Activated naive CD4-positive, alpha-beta T cell treated with anti-CD3 and anti-CD28 coated beads, Interleukin-2, amount 50 U/mL, for 72 hours (primary cell): ENCODE measurements around the gene LRBA. TPM values are rescaled to one million over a fixed set of nuclear protein-coding genes. Genes with fewer than 3 reads are reported as not detected.
"Not testable (repeated sequence)": the region's sequence is repeated elsewhere in the genome, so short reads cannot be mapped to it uniquely, and the experiment has no call there.

ENCODE experiments used
- ATAC-seq, 2 donors: fragments of 150-1000 bp; cut with Tn5 transposase; 2 replicates each; pipeline ENCODE4 v1.10.0; 2021; ENCODE audit warnings: mild to moderate bottlenecking in 2 of 2, moderate library complexity in 2 of 2
- DNase-seq, 2 donors: peaks; one replicate each; pipeline ENCODE4 v3.0.0; 2021 to 2022; ENCODE audit warnings: low spot score in 2 of 2
- H3K27ac Mint-ChIP-seq, 2 donors: one replicate each; pipeline ENCODE4 v1.8.0; 2022; ENCODE audit warnings: mild to moderate bottlenecking in 2 of 2, mixed read lengths in 2 of 2
- H3K36me3 Mint-ChIP-seq, 2 donors: one replicate each; pipeline ENCODE4 v1.8.0; 2022; ENCODE audit warnings: mixed read lengths in 2 of 2
- H3K9me3 Mint-ChIP-seq, 2 donors: one replicate each; pipeline ENCODE4 v1.8.0; 2022; ENCODE audit warnings: mixed read lengths in 2 of 2
- total RNA-seq, 2 donors: library from RNA; stranded (reverse); gene quantifications; one replicate each; pipeline ENCODE4 v1.2.3, GENCODE V29; 2022

Gene LRBA
- total RNA-seq, 2 donors from 2014 or later = 72.0 to 77.9 TPM

DNA sequence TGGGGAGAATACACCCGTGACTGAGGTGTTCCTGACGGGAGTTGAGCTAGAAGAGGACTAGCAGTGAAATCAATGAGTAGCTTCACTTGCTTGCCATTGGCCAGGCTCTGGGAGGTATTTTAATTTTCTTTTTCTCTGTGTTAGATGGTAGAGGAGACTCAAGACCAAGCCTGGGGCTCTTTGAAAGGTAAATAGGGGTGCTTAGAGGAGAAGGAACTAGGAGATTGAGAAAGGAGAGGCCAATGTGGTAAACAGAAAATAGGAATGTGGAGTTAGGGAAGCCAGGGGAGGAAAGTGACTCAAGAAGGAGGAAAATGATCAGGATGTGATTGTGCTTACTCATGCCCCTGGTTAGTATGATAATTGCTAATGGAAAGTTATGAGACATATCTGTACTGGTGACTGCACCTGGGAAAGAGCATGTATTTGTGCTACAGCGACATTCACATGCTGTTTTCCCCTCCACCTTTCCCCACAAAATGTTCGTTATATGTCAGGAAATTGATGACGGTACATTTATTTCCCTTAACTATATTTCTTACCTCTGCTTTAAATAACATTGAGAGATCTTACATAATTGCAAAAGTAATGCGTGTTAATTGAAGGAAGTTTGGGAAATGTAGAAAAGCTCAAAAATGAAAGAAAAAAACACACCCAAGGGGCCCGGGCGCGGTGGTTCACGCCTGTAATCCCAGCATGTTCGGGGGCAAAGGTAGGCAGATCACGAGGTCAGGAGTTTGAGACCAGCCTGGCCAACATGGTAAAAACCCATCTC, 16.9 kb upstream of the LRBA start:
- peak; percentile 77 to 85 for ATAC-seq
- H3K9me3 Mint-ChIP-seq = peaks cover 0 to 7% of the 10 kb centered on the region in 2 donors
- H3K27ac Mint-ChIP-seq = peak overlapping the region; percentile 83 to 96
- peaks cover 0 to 7% of the 10 kb centered on the region in 2 donors for H3K36me3 Mint-ChIP-seq
- DNase-seq = peak in 1 of 2 donors; percentile 23

GRCh38 chr4:151029537-151029936, 14.5 kb upstream of the LRBA start:
- DNase-seq = peak in 1 of 2 donors; percentile 41
- H3K27ac Mint-ChIP-seq = peak overlapping the region; percentile 62 to 83
- ATAC-seq = peak in 1 of 2 donors; percentile 50

GRCh38 chr4:151029006-151029405, 13.9 kb upstream of the LRBA start:
- not testable (repeated sequence) for DNase-seq, H3K9me3 Mint-ChIP-seq, ATAC-seq
- peaks cover 0 to 12% of the 10 kb centered on the region in 2 donors for H3K36me3 Mint-ChIP-seq
- H3K27ac Mint-ChIP-seq = peak overlapping the region in 1 of 2 donors; percentile 55

More at GRCh38 chr4:151029537-151029936, 14.5 kb upstream of the LRBA start:
- peaks cover 0 to 12% of the 10 kb centered on the region in 2 donors for H3K36me3 Mint-ChIP-seq
- H3K9me3 Mint-ChIP-seq = peaks cover 0 to 7% of the 10 kb centered on the region in 2 donors

DNA sequence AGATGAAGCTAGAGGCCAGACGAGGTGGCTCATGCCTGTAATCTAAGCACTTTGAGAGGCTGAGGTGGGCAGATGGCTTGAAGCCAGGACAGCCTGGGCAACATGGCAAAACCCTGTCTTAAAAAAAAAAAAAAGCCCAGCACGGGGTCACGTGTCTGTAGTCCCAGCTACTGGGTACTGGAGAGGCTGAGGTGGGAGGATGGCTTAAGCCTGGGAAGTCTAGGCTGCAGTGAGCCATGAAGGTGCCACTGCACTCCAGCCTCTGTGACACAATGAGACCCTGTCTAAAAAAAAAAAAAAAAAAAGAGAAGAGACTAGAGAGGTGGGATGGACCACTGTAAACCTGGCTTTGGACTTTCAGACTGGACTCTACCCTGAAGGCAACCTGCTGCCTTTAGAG, 10.7 kb upstream of the LRBA start:
- DNase-seq = no peak
- ATAC-seq = no peak
- H3K27ac Mint-ChIP-seq = no peak overlapping the region
- H3K9me3 Mint-ChIP-seq = peaks cover 0 to 7% of the 10 kb centered on the region in 2 donors
- peaks cover 0 to 12% of the 10 kb centered on the region in 2 donors for H3K36me3 Mint-ChIP-seq

DNA sequence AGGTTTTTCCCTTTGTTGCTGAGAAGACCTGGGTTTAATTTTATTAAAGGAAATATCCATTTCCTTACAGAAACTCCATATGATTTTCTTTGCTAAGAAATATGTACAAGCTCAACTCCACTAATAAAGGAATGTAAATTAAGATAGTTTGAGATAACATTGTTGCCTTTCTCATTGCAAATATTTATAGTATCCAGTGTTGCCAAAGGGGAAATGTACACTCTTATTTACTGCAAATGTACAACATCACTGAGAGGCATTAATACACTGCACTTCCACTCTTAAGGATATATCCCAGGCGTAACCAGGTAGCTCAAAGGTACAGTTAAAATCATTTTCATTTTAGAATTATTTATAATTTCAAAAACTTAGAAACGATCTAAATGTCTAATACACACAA, 7.5 kb upstream of the LRBA start:
- ATAC-seq (no peak), DNase-seq (no peak)
- Mint-ChIP-seq H3K9me3 (peaks cover 0 to 5% of the 10 kb centered on the region in 2 donors), H3K36me3 (peaks cover 0 to 11% of the 10 kb centered on the region in 2 donors), H3K27ac (no peak overlapping the region)

DNA sequence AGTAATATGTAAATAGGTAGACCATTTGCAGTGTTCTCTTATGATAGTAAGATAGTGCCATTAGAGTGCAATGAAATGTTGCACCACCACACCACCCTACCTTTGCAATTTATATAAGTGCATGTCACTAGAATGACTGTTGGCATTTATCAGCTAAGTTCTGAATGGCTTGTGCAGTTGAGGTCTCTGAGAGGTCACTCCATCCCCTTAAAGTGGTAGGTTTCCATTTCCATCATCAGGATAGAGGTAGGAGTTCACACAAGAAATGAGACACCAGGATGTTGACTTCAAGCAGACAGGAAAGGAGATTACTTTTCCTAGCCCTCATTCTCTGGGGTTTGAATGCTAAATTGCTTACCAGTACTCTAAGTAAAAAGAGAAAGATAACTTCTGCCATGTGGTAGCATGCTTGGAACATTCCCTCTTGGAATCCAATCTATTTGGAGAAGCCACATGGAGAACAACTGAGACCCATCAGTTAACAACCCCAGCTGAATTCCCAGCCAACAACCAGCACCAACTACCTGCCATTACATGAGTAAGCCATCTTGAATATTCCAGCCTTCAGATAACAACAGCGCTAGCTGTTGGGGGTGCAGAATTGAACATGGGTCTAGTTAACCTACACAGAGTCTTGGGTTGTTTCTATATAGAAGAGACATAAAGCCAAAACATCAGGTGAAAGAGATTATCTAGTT, 6.7 kb upstream of the LRBA start:
- Mint-ChIP-seq H3K27ac (no peak overlapping the region), H3K36me3 (peaks cover 0 to 5% of the 10 kb centered on the region in 2 donors), H3K9me3 (no peaks in the 10 kb centered on the region)
- ATAC-seq = no peak
- no peak for DNase-seq

- ATAC-seq = peak; percentile 77 to 84
- no peaks in the 10 kb centered on the region for H3K9me3 Mint-ChIP-seq
- peaks cover 20 to 28% of the 10 kb centered on the region in 2 donors for H3K36me3 Mint-ChIP-seq
- peak; percentile 85 to 89 for DNase-seq
- peak overlapping the region; percentile 91 to 99 for H3K27ac Mint-ChIP-seq
These were observed 619 bp upstream of the LRBA start for GRCh38 chr4:151015459-151016347.

DNA sequence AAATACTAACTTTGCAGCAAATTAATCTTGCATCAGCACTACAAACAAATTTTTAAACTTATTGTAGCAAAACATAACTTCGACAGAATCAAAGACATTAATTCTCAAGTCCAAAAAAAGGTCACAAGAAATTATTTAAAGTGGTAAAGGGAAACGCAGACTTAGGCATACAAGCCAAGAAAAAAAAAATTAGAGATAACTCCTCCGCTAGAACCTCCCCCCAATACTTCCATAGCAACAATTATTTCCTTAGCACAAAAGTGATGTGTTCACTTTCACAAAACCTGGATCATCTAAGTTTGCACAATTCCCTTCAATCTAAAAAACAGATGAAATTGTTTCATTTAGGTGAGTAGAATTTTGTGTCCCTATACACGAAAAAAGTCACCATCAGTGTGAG, 1.1 kb downstream of the LRBA start:
- H3K9me3 Mint-ChIP-seq = no peaks in the 10 kb centered on the region
- no peak for ATAC-seq
- peaks cover 20 to 33% of the 10 kb centered on the region in 2 donors for H3K36me3 Mint-ChIP-seq
- H3K27ac Mint-ChIP-seq = peak overlapping the region; percentile 91 to 99
- DNase-seq = no peak

- H3K36me3 Mint-ChIP-seq = peaks cover 20 to 33% of the 10 kb centered on the region in 2 donors
These were observed 1.6 kb downstream of the LRBA start for GRCh38 chr4:151013491-151013890.

GRCh38 chr4:151012820-151013219, 2.3 kb downstream of the LRBA start:
- Mint-ChIP-seq H3K9me3 (no peaks in the 10 kb centered on the region), H3K27ac (peak overlapping the region; percentile 11 to 91), H3K36me3 (peaks cover 20 to 33% of the 10 kb centered on the region in 2 donors)
- ATAC-seq (no peak), DNase-seq (peak in 1 of 2 donors; percentile 60)

More at GRCh38 chr4:151013491-151013890, 1.6 kb downstream of the LRBA start:
- ATAC-seq (no peak), DNase-seq (no peak)
- peak overlapping the region; percentile 11 to 91 for H3K27ac Mint-ChIP-seq
- no peaks in the 10 kb centered on the region for H3K9me3 Mint-ChIP-seq

GRCh38 chr4:151012376-151012775, 2.7 kb downstream of the LRBA start:
- H3K27ac Mint-ChIP-seq = peak overlapping the region in 1 of 2 donors; percentile 6
- H3K9me3 Mint-ChIP-seq = no peaks in the 10 kb centered on the region
- peaks cover 20 to 33% of the 10 kb centered on the region in 2 donors for H3K36me3 Mint-ChIP-seq
- DNase-seq (no peak), ATAC-seq (no peak)

DNA sequence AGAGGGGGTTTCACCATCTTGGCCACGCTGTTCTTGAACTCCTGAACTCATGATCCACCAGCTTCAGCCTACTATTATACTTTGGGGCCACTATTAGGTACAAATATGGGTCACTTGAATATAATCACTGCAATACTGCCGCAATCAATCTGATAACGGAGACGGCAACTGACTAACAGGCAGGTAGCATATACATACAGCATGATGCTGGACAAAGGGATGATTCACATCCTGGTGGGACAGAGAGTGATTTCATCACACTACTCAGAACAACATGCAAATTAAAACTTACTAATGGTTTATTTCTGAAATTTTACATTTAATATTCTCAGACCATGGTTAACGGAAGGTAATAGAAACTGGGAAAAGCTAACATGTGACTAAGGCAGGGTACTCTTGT, 10.9 kb downstream of the LRBA start:
- DNase-seq = no peak
- ATAC-seq = peak in 1 of 2 donors; percentile 58
- Mint-ChIP-seq H3K36me3 (peaks cover 0 to 35% of the 10 kb centered on the region in 2 donors), H3K9me3 (peaks cover 0 to 3% of the 10 kb centered on the region in 2 donors), H3K27ac (peak overlapping the region in 1 of 2 donors; percentile 29)

- H3K9me3 Mint-ChIP-seq = peaks cover 0 to 3% of the 10 kb centered on the region in 2 donors
- ATAC-seq (no peak), DNase-seq (no peak)
- no peak overlapping the region for H3K27ac Mint-ChIP-seq
- H3K36me3 Mint-ChIP-seq = peaks cover 0 to 35% of the 10 kb centered on the region in 2 donors
These were observed 14.2 kb downstream of the LRBA start for GRCh38 chr4:151000747-151001429.

- Mint-ChIP-seq H3K27ac (no peak overlapping the region), H3K36me3 (peaks cover 0 to 41% of the 10 kb centered on the region in 2 donors), H3K9me3 (peaks cover 4 to 5% of the 10 kb centered on the region in 2 donors)
- DNase-seq (no peak), ATAC-seq (no peak)
These were observed 16.0 kb downstream of the LRBA start for GRCh38 chr4:150999086-150999485.

DNA sequence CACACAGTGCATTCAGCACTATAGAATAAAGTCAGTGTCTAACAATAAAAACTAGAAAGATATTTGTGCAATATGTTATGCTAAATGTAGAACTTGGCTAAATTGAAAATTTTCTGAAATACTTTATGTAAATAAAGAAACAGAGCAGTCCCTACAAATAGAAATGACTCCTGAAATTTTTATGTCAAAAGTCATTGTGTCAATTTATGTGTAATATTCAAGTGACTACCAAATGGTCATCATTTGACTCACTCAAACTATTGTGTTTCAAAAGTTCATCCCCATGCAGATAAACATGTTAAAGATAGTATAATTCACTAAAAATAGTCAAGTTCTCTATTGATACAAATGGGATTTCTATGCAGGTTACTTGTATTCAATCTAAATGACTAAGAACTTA, 17.9 kb downstream of the LRBA start:
- peaks cover 4 to 10% of the 10 kb centered on the region in 2 donors for H3K9me3 Mint-ChIP-seq
- peaks cover 0 to 35% of the 10 kb centered on the region in 2 donors for H3K36me3 Mint-ChIP-seq
- H3K27ac Mint-ChIP-seq = no peak overlapping the region
- ATAC-seq (no peak), DNase-seq (no peak)

- no peak for DNase-seq
- Mint-ChIP-seq H3K27ac (peak overlapping the region in 1 of 2 donors; percentile 2), H3K36me3 (peaks cover 12 to 43% of the 10 kb centered on the region in 2 donors), H3K9me3 (peaks cover 4 to 16% of the 10 kb centered on the region in 2 donors)
- no peak for ATAC-seq
These were observed 20.4 kb downstream of the LRBA start for GRCh38 chr4:150994721-150995120.
